Endothelial cell of umbilical vein (primary cell): ENCODE data around the gene HBEGF.

Experiments used
- EZH2 ChIP-seq: IDR thresholded peaks from 2 replicates; pipeline ENCODE4 v1.6.1; 2012; ENCODE audit warnings: borderline replicate concordance, low read depth, mild to moderate bottlenecking, moderate library complexity, low read length, inconsistent platforms; ENCODE audit not compliant: severe bottlenecking
- FOS ChIP-seq: IDR thresholded peaks from 2 replicates; pipeline ENCODE4 v1.6.1; 2011; ENCODE audit warnings: mild to moderate bottlenecking, low read length, moderate library complexity, borderline replicate concordance; ENCODE audit not compliant: insufficient read depth
- GATA2 ChIP-seq: IDR thresholded peaks from 2 replicates; pipeline ENCODE4 v1.7.0; 2011; ENCODE audit warnings: low read depth, mild to moderate bottlenecking, moderate library complexity, mixed read lengths, low read length; ENCODE audit not compliant: insufficient read length, insufficient read depth
- JUN ChIP-seq: IDR thresholded peaks from 2 replicates; pipeline ENCODE4 v1.6.1; 2011; ENCODE audit warnings: borderline replicate concordance, low read depth; ENCODE audit not compliant: insufficient read length, insufficient read depth
- MYC ChIP-seq: IDR thresholded peaks from one replicate; pipeline ENCODE4 v1.6.1; 2011; ENCODE audit warnings: mild to moderate bottlenecking, low read depth, low read length
- POLR2A ChIP-seq: IDR thresholded peaks from 2 replicates; pipeline ENCODE4 v1.6.1; 2012; ENCODE audit warnings: low read depth, mild to moderate bottlenecking, control low read depth, low read length
- POLR2AphosphoS5 ChIP-seq: IDR thresholded peaks from 2 replicates; pipeline ENCODE4 v1.6.1; 2012; ENCODE audit warnings: low read depth, mild to moderate bottlenecking, control low read depth, low read length, moderate library complexity; ENCODE audit not compliant: insufficient read depth
- TF ChIP-seq, protein P1 (sequence below), 2 donors: IDR thresholded peaks; 1 replicate in 1 of 2; 2 replicates in 1 of 2; pipeline ENCODE4 v1.5.1; 2011; ENCODE audit warnings: low read length in 2 of 2, mild to moderate bottlenecking in 2 of 2, moderate library complexity in 2 of 2, control low read depth in 1 of 2, inconsistent platforms in 1 of 2, low read depth in 1 of 2; ENCODE audit not compliant: insufficient read depth in 1 of 2; ENCODE audit errors: extremely low read depth in 1 of 2
- TF ChIP-seq, protein P2 (sequence below): IDR thresholded peaks from 2 replicates; pipeline ENCODE4 v1.6.1; 2011; ENCODE audit not compliant: insufficient read depth, insufficient read length

DNA sequence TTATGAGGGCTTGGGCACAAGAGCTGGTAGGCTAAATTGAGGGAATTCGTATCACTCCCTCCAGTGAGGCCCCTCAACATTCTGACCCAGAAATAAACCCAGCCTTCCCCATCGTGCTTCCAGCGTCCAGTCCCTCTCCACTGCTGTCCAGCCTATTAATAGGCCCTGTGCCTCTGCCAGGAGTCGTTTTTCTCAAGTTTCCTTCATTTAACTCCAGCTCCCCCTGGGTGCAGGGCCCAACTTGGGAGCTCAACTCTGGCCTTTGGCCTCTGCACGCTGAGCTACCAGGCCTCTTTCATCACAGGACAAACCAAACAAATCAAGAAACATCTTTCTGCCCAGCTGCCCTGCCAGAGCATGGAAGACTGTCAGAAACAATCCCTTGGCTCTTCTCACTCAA is 10.0 kb downstream of the HBEGF start:
- TF ChIP-seq, protein P1, sequence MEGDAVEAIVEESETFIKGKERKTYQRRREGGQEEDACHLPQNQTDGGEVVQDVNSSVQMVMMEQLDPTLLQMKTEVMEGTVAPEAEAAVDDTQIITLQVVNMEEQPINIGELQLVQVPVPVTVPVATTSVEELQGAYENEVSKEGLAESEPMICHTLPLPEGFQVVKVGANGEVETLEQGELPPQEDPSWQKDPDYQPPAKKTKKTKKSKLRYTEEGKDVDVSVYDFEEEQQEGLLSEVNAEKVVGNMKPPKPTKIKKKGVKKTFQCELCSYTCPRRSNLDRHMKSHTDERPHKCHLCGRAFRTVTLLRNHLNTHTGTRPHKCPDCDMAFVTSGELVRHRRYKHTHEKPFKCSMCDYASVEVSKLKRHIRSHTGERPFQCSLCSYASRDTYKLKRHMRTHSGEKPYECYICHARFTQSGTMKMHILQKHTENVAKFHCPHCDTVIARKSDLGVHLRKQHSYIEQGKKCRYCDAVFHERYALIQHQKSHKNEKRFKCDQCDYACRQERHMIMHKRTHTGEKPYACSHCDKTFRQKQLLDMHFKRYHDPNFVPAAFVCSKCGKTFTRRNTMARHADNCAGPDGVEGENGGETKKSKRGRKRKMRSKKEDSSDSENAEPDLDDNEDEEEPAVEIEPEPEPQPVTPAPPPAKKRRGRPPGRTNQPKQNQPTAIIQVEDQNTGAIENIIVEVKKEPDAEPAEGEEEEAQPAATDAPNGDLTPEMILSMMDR (IDR thresholded peaks at IDR 0.05; ENCODE audit: extremely low read depth in 1 of 2, insufficient read depth in 1 of 2, low read depth in 1 of 2, low read length in 2 of 2) = no peak
- TF ChIP-seq EZH2 (no peak), POLR2AphosphoS5 (no peak), POLR2A (no peak), MYC (no peak), JUN (no peak), FOS (no peak), GATA2 (no peak)
- TF ChIP-seq, protein P2, sequence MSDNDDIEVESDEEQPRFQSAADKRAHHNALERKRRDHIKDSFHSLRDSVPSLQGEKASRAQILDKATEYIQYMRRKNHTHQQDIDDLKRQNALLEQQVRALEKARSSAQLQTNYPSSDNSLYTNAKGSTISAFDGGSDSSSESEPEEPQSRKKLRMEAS = no peak
